Endothelial cell of umbilical vein (primary cell): ENCODE data around the gene FAM83D. TPM values are rescaled to one million over a fixed set of nuclear protein-coding genes. Genes with fewer than 3 reads are reported as not detected.

Experiments used
- BruUV-seq: library from RNA; stranded (reverse); fragments of 400-500 nt; replicated peaks from 2 replicates; lab custom pipeline; 2021; lab: Mats Ljungman, UMichigan
- CTCF ChIA-PET: fragments of 300-600, 350-600 bp; sonication (Branson Sonifier 250); formaldehyde crosslinking; loops from one replicate; lab custom pipeline; 2021; ENCODE audit warnings: antibody characterized with exemption, inconsistent platforms; lab: Charles Lee
- POLR2A ChIA-PET: fragments of 300-600, 350-600 bp; sonication (Branson Sonifier 250); formaldehyde crosslinking; loops from one replicate; lab custom pipeline; 2021; ENCODE audit warnings: antibody characterized with exemption, inconsistent platforms; lab: Charles Lee
- DNase-seq: peaks from one replicate; pipeline ENCODE4 v3.0.0-alpha.2; 2011; ENCODE audit warnings: low read depth, low spot score
- FAIRE-seq: peaks from 2 replicates; lab custom pipeline; 2011; peaks lifted over from hg19 to GRCh38; lab: Jason Lieb, UNC
- H2AFZ ChIP-seq: 2 replicates; pipeline ENCODE4 v1.6.0; 2012; ENCODE audit warnings: low read depth, low read length, control low read depth, inconsistent platforms
- H3K27ac ChIP-seq: 2 replicates; pipeline ENCODE4 v1.5.1; 2011; ENCODE audit warnings: low read depth, mild to moderate bottlenecking, control low read depth, low read length, moderate library complexity; ENCODE audit not compliant: insufficient read depth
- H3K27me3 ChIP-seq, 2 experiments: 2 replicates each; pipeline versions ENCODE4 v1.6.0 to v1.6.1; 2011; ENCODE audit warnings: low read length in 2 of 2, mixed read lengths in 1 of 2; ENCODE audit not compliant: control insufficient read depth in 2 of 2, insufficient read depth in 2 of 2
- H3K36me3 ChIP-seq, 2 experiments: 2 replicates in 1 of 2; 3 replicates in 1 of 2; pipeline ENCODE4 v1.5.1; 2011; ENCODE audit warnings: low read length in 2 of 2, mild to moderate bottlenecking in 1 of 2, moderate library complexity in 1 of 2; ENCODE audit not compliant: control insufficient read depth in 2 of 2, insufficient read depth in 2 of 2; ENCODE audit errors: extremely low read depth in 1 of 2
- H3K4me1 ChIP-seq: 3 replicates; pipeline ENCODE4 v1.5.1; 2011; ENCODE audit warnings: mild to moderate bottlenecking, low read length; ENCODE audit not compliant: control insufficient read depth, insufficient read depth; ENCODE audit errors: extremely low read depth
- H3K4me2 ChIP-seq: 2 replicates; pipeline ENCODE4 v1.6.1; 2011; ENCODE audit warnings: low read length, control low read depth, mixed read lengths; ENCODE audit not compliant: insufficient read depth
- H3K4me3 ChIP-seq, 3 experiments: fragments of 200-600 bp in 1 of 3; sonication (generic), shearing (Covaris generic) in 1 of 3; replicated peaks in 1 of 3; 2 replicates each; pipeline ENCODE4 v1.5.1; 2011 to 2016; ENCODE audit warnings: control low read depth in 3 of 3, low read length in 3 of 3, mild to moderate bottlenecking in 2 of 3, inconsistent platforms in 1 of 3, low read depth in 1 of 3, moderate library complexity in 1 of 3; ENCODE audit not compliant: insufficient read depth in 1 of 3
- H3K79me2 ChIP-seq: 2 replicates; pipeline ENCODE4 v1.6.0; 2012; ENCODE audit warnings: low read length, inconsistent platforms; ENCODE audit not compliant: control insufficient read depth, insufficient read depth
- H3K9ac ChIP-seq: replicated peaks from 2 replicates; pipeline ENCODE3; 2011; ENCODE audit warnings: low read length, control low read depth; ENCODE audit not compliant: insufficient read depth; ENCODE audit errors: extremely low read depth
- H3K9me1 ChIP-seq: replicated peaks from 3 replicates; pipeline ENCODE4 v1.6.0; 2011; ENCODE audit warnings: mild to moderate bottlenecking, low read length; ENCODE audit not compliant: control insufficient read depth, insufficient read depth; ENCODE audit errors: extremely low read depth
- H3K9me3 ChIP-seq: replicated peaks from 2 replicates; pipeline ENCODE4 v1.5.1; 2012; ENCODE audit warnings: low read length, inconsistent platforms; ENCODE audit not compliant: control insufficient read depth, insufficient read depth
- H4K20me1 ChIP-seq: replicated peaks from 2 replicates; pipeline ENCODE3; 2011; ENCODE audit warnings: mild to moderate bottlenecking, low read length; ENCODE audit not compliant: control insufficient read depth, insufficient read depth; ENCODE audit errors: extremely low read depth
- CTCF ChIP-seq, 2 donors: IDR thresholded peaks; 1 replicate in 1 of 2; 2 replicates in 1 of 2; pipeline ENCODE4 v1.5.1; 2011; ENCODE audit warnings: low read length in 2 of 2, mild to moderate bottlenecking in 2 of 2, moderate library complexity in 2 of 2, control low read depth in 1 of 2, inconsistent platforms in 1 of 2, low read depth in 1 of 2; ENCODE audit not compliant: insufficient read depth in 1 of 2; ENCODE audit errors: extremely low read depth in 1 of 2
- EZH2 ChIP-seq: IDR thresholded peaks from 2 replicates; pipeline ENCODE4 v1.6.1; 2012; ENCODE audit warnings: borderline replicate concordance, low read depth, mild to moderate bottlenecking, moderate library complexity, low read length, inconsistent platforms; ENCODE audit not compliant: severe bottlenecking
- FOS ChIP-seq: IDR thresholded peaks from 2 replicates; pipeline ENCODE4 v1.6.1; 2011; ENCODE audit warnings: mild to moderate bottlenecking, low read length, moderate library complexity, borderline replicate concordance; ENCODE audit not compliant: insufficient read depth
- GATA2 ChIP-seq: IDR thresholded peaks from 2 replicates; pipeline ENCODE4 v1.7.0; 2011; ENCODE audit warnings: low read depth, mild to moderate bottlenecking, moderate library complexity, mixed read lengths, low read length; ENCODE audit not compliant: insufficient read length, insufficient read depth
- JUN ChIP-seq: IDR thresholded peaks from 2 replicates; pipeline ENCODE4 v1.6.1; 2011; ENCODE audit warnings: borderline replicate concordance, low read depth; ENCODE audit not compliant: insufficient read length, insufficient read depth
- MAX ChIP-seq: IDR thresholded peaks from 2 replicates; pipeline ENCODE4 v1.6.1; 2011; ENCODE audit not compliant: insufficient read depth, insufficient read length
- MYC ChIP-seq: IDR thresholded peaks from one replicate; pipeline ENCODE4 v1.6.1; 2011; ENCODE audit warnings: mild to moderate bottlenecking, low read depth, low read length
- POLR2A ChIP-seq: IDR thresholded peaks from 2 replicates; pipeline ENCODE4 v1.6.1; 2012; ENCODE audit warnings: low read depth, mild to moderate bottlenecking, control low read depth, low read length
- POLR2AphosphoS5 ChIP-seq: IDR thresholded peaks from 2 replicates; pipeline ENCODE4 v1.6.1; 2012; ENCODE audit warnings: low read depth, mild to moderate bottlenecking, control low read depth, low read length, moderate library complexity; ENCODE audit not compliant: insufficient read depth
- dilution Hi-C: fragments of 300-500 bp; cut with MboI; formaldehyde crosslinking; loops from one replicate; pipeline ENCODE4 v1.15.0; 2019; ENCODE audit warnings: low sequenced_read_pairs; ENCODE audit not compliant: extremely low pct_ligation_motif_present
- intact Hi-C: fragments of 100-400 bp; cut with micrococcal nuclease; formaldehyde crosslinking; loops from one replicate; pipeline ENCODE4 v1.10.0; 2022
- polyA plus RNA-seq, 4 experiments: library from polyadenylated mRNA; depleted of rRNA in 3 of 4; stranded (reverse) in 3 of 4; unstranded in 1 of 4; fragments of >200 nt; gene quantifications; 2 replicates each; pipeline versions ENCODE4 v1.2.1 to v1.2.3, GENCODE V29; 2011 to 2012; ENCODE audit warnings: missing spikeins in 1 of 4
- total RNA-seq: library from RNA; stranded (reverse); gene quantifications from 2 replicates; pipeline ENCODE4 v1.2.3, GENCODE V29; 2021

FAM83D gene
- total and polyA plus RNA-seq, 2 donors (not counting 3 experiments of a cell fraction or from before 2014, with no cell fraction given): 41.0 to 46.0 TPM

GRCh38 chr20:38917657-38918056 lies 8.6 kb upstream of the FAM83D start:
- H3K9me3 ChIP-seq: no peaks in the 10 kb centered on the region
- H2AFZ ChIP-seq: no peak overlapping the region
- FAIRE-seq (no peak), DNase-seq (no peak)
- H3K27ac ChIP-seq: no peak overlapping the region
- H3K9ac ChIP-seq: no peak overlapping the region
- no peaks in the 10 kb centered on the region for H4K20me1 ChIP-seq
- no peaks in the 10 kb centered on the region for H3K4me1 ChIP-seq
- ChIA-PET CTCF (interaction anchor here (1.2 kb wide), 1 partner anchor 8 kb away, joined by 4 read pairs; the partner anchor contains the start of gene FAM83D), POLR2A (no interaction called here)
- H3K4me2 ChIP-seq: no peak overlapping the region
- no peak overlapping the region for H3K4me3 ChIP-seq
- H3K9me1 ChIP-seq: no peaks in the 10 kb centered on the region
- H3K36me3 ChIP-seq: peaks cover 0 to 36% of the 10 kb centered on the region in 2 experiments
- TF ChIP-seq GATA2: no peak
- no peak for TF ChIP-seq POLR2AphosphoS5
- no peak for TF ChIP-seq MAX
- no peak for TF ChIP-seq JUN
- TF ChIP-seq EZH2: no peak
- TF ChIP-seq FOS: no peak
- no peak for TF ChIP-seq CTCF (IDR thresholded peaks at IDR 0.05; ENCODE audit: extremely low read depth in 1 of 2, insufficient read depth in 1 of 2, low read depth in 1 of 2, low read length in 2 of 2)
- no peak for TF ChIP-seq POLR2A
- TF ChIP-seq MYC: no peak
- intact Hi-C loops (no loop called here), dilution Hi-C loops (no loop called here)
- BruUV-seq: no TSS peak
- no peaks in the 10 kb centered on the region for H3K79me2 ChIP-seq
- peaks cover 0 to 3% of the 10 kb centered on the region in 2 experiments for H3K27me3 ChIP-seq
